B cell (primary cell): Measurements from ENCODE around the gene NUP88. TPM values are rescaled to one million over a fixed set of nuclear protein-coding genes. Genes with fewer than 3 reads are reported as not detected.

Experiments used
- ATAC-seq: fragments of 200-7000 bp; cut with Tn5 transposase; one replicate; pipeline ENCODE4 v1.10.0; 2021; ENCODE audit warnings: low read depth, mild to moderate bottlenecking, moderate number of reproducible peaks, moderate library complexity
- CTCF ChIA-PET: fragments of 350-600 bp; sonication (Branson Sonifier 250); formaldehyde crosslinking; loops from one replicate; lab custom pipeline; 2021; ENCODE audit warnings: antibody characterized with exemption, inconsistent platforms; lab: Charles Lee
- POLR2A ChIA-PET: fragments of 350-600 bp; sonication (Branson Sonifier 250); formaldehyde crosslinking; loops from one replicate; lab custom pipeline; 2021; ENCODE audit warnings: antibody characterized with exemption; lab: Charles Lee
- DNase-seq: peaks from one replicate; pipeline ENCODE4 v3.0.0; 2013
- H2AFZ ChIP-seq: 2 replicates; pipeline ENCODE4 v1.6.1; 2012; ENCODE audit warnings: mild to moderate bottlenecking, low read depth, low read length; ENCODE audit not compliant: insufficient read depth, poor library complexity, severe bottlenecking
- H3K27ac ChIP-seq, 2 donors: 1 replicate in 1 of 2; 2 replicates in 1 of 2; pipeline ENCODE4 v1.5.1; 2012 to 2013; ENCODE audit warnings: low read length in 2 of 2, mild to moderate bottlenecking in 2 of 2, moderate library complexity in 1 of 2
- H3K27me3 ChIP-seq, 4 experiments: fragments of 200-600 bp in 1 of 4; sonication (generic) in 1 of 4; replicated peaks in 1 of 4; 1 replicate in 2 of 4; 2 replicates in 2 of 4; pipeline versions ENCODE4 v1.6.1 to v1.7.0; 2013 to 2016; ENCODE audit warnings: low read length in 3 of 4, mild to moderate bottlenecking in 2 of 4, mixed read lengths in 1 of 4, moderate library complexity in 1 of 4; ENCODE audit not compliant: insufficient read depth in 4 of 4, control insufficient read depth in 3 of 4; ENCODE audit errors: control extremely low read depth in 1 of 4
- H3K36me3 ChIP-seq, 2 experiments: replicated peaks in 1 of 2; 1 replicate in 1 of 2; 2 replicates in 1 of 2; pipeline versions ENCODE4 v1.6.1 to v1.7.1; 2013; ENCODE audit warnings: low read length in 1 of 2; ENCODE audit not compliant: insufficient read depth in 2 of 2, control insufficient read depth in 1 of 2; ENCODE audit errors: control extremely low read depth in 1 of 2, extremely low read depth in 1 of 2
- H3K4me1 ChIP-seq, 2 donors: fragments of 200-600 bp in 1 of 2; sonication (generic) in 1 of 2; 1 replicate in 1 of 2; 2 replicates in 1 of 2; pipeline versions ENCODE4 v1.5.1 to v1.6.1; 2013 to 2017; ENCODE audit warnings: low read length in 2 of 2; ENCODE audit not compliant: control insufficient read depth in 2 of 2, insufficient read depth in 2 of 2
- H3K4me2 ChIP-seq: replicated peaks from 2 replicates; pipeline ENCODE3; 2012; ENCODE audit warnings: mild to moderate bottlenecking, low read depth, low read length; ENCODE audit not compliant: poor library complexity, severe bottlenecking
- H3K4me3 ChIP-seq, 5 experiments: fragments of 200-600 bp in 1 of 5; sonication (generic) in 1 of 5; 1 replicate in 3 of 5; 2 replicates in 2 of 5; pipeline versions ENCODE4 v1.5.1 to v1.7.0; 2011 to 2016; ENCODE audit warnings: low read length in 4 of 5, mild to moderate bottlenecking in 4 of 5, low read depth in 2 of 5, control low read depth in 1 of 5, moderate library complexity in 1 of 5; ENCODE audit not compliant: insufficient read depth in 1 of 5; ENCODE audit errors: control extremely low read depth in 1 of 5, extremely low read depth in 1 of 5
- H3K79me2 ChIP-seq: fragments of 200-600 bp; sonication (generic); one replicate; pipeline ENCODE4 v1.6.0; 2016; ENCODE audit warnings: low read length; ENCODE audit not compliant: control insufficient read depth, insufficient read depth
- H3K9ac ChIP-seq: fragments of 200-600 bp; sonication (generic); 2 replicates; pipeline ENCODE4 v1.6.1; 2017; ENCODE audit warnings: mild to moderate bottlenecking, low read length, moderate library complexity
- H3K9me3 ChIP-seq, 3 donors: one replicate each; pipeline versions ENCODE4 v1.6.1 to v1.7.1; 2013; ENCODE audit warnings: low read length in 2 of 3; ENCODE audit not compliant: control insufficient read depth in 2 of 3, insufficient read depth in 1 of 3; ENCODE audit errors: control extremely low read depth in 1 of 3
- H4K20me1 ChIP-seq: 2 replicates; pipeline ENCODE4 v1.6.0; 2012; ENCODE audit warnings: mild to moderate bottlenecking, low read length; ENCODE audit not compliant: insufficient read depth, control insufficient read depth, poor library complexity, severe bottlenecking
- H3K27ac Mint-ChIP-seq: one replicate; pipeline ENCODE4 v1.8.0; 2021; ENCODE audit warnings: mixed read lengths
- H3K27me3 Mint-ChIP-seq: one replicate; pipeline ENCODE4 v1.8.0; 2021; ENCODE audit warnings: mixed read lengths
- H3K4me1 Mint-ChIP-seq: one replicate; pipeline ENCODE4 v1.8.0; 2021; ENCODE audit warnings: mixed read lengths
- H3K4me3 Mint-ChIP-seq: one replicate; pipeline ENCODE4 v1.8.0; 2021; ENCODE audit warnings: mixed read lengths
- H3K9me3 Mint-ChIP-seq: one replicate; pipeline ENCODE4 v1.8.0; 2022; ENCODE audit warnings: mixed read lengths; ENCODE audit not compliant: insufficient read depth
- EZH2 ChIP-seq: IDR thresholded peaks from 2 replicates; pipeline ENCODE4 v1.6.1; 2012; ENCODE audit warnings: borderline replicate concordance, low read depth, mild to moderate bottlenecking, moderate library complexity, low read length; ENCODE audit not compliant: insufficient read depth, poor library complexity, severe bottlenecking
- WGBS: methylation state at CpG from one replicate; pipeline ENCODE4 v1.1.5; 2013; ENCODE audit warnings: missing lambda C conversion rate; ENCODE audit not compliant: insufficient coverage; 5-methylcytosine and 5-hydroxymethylcytosine counted together
- intact Hi-C: fragments of 100-400 bp; cut with micrococcal nuclease; formaldehyde crosslinking; loops from one replicate; pipeline ENCODE4 v1.10.0; 2022
- polyA plus RNA-seq: library from polyadenylated mRNA; depleted of rRNA; stranded (reverse); fragments of >200 nt; gene quantifications from 2 replicates; pipeline ENCODE4 v1.2.3, GENCODE V29; 2012
- total RNA-seq, 2 donors: library from RNA; stranded (reverse); fragments of 120-200 nt in 1 of 2; gene quantifications; 1 replicate in 1 of 2; 2 replicates in 1 of 2; pipeline versions ENCODE4 v1.2.3 to v1.2.4, GENCODE V29; 2013 to 2022
- TF ChIP-seq, protein P1 (sequence below): fragments of 200-600 bp; IDR thresholded peaks from one replicate; pipeline ENCODE4 v1.8.0; 2022; ENCODE audit warnings: antibody characterized with exemption, mild to moderate bottlenecking

NUP88 gene
- total and polyA plus RNA-seq, 2 donors (not counting 1 experiment from before 2014, with no cell fraction given): 214 to 221 TPM

DNA sequence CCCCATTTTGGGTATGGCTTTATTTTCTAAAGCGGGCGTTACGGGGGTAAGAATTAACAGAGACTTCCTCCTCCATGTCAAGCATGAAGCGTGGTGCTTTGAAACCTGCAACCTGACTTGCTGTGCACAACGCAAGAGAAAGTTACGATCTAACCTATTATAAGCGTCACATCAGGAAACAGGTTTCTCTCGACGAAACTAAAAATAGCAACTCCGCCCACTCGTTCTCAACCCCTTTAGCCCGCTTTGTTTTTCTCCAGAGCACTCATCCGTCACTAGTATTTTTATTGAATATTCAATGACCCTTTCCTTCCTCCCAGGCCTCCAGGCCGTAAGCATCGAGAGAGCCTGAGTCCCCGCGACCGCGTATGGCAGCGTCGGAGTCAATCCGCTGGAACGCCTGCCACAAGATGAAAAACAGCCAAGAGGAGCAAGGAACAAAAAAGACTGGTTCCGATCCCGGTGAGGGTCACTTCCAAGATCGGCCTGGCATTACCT, 555 bp downstream of the NUP88 start:
- H3K4me2 ChIP-seq: peak overlapping the region; percentile 78
- H3K4me1 Mint-ChIP-seq: peaks cover 51% of the 10 kb centered on the region
- H3K27me3 ChIP-seq: no peaks in the 10 kb centered on the region
- peak overlapping the region; percentile 98 to 100 for H3K27ac ChIP-seq
- H4K20me1 ChIP-seq: peaks cover 51% of the 10 kb centered on the region
- H3K9ac ChIP-seq: peak overlapping the region; percentile 97
- peaks cover 25 to 35% of the 10 kb centered on the region in 2 donors for H3K4me1 ChIP-seq
- no peaks in the 10 kb centered on the region for H3K27me3 Mint-ChIP-seq
- H3K9me3 Mint-ChIP-seq: no peaks in the 10 kb centered on the region
- under 1% methylated on average over 25 of the region's 26 CpGs for WGBS
- H3K79me2 ChIP-seq: peaks cover 79% of the 10 kb centered on the region
- peak; percentile 93 for DNase-seq
- intact Hi-C loops: loop anchor here (2.0 to 10.0 kb wide), 4 partner anchors 54 to 304 kb away; partner anchors contain the start of genes USP6 and ZNF232
- peak; percentile 48 for ATAC-seq
- ChIA-PET CTCF (interaction anchor here (0.7 to 3.5 kb wide), 2 partner anchors 21 to 170 kb away, joined by 5 to 35 read pairs; partner anchors contain the start of gene C1QBP), POLR2A (interaction anchor here (0.7 to 1.5 kb wide), 10 partner anchors 17 to 1275 kb away, joined by 3 to 11 read pairs (median 3); partner anchors contain the start of genes C1QBP, DERL2, DHX33 and MIS12)
- TF ChIP-seq, protein P1, sequence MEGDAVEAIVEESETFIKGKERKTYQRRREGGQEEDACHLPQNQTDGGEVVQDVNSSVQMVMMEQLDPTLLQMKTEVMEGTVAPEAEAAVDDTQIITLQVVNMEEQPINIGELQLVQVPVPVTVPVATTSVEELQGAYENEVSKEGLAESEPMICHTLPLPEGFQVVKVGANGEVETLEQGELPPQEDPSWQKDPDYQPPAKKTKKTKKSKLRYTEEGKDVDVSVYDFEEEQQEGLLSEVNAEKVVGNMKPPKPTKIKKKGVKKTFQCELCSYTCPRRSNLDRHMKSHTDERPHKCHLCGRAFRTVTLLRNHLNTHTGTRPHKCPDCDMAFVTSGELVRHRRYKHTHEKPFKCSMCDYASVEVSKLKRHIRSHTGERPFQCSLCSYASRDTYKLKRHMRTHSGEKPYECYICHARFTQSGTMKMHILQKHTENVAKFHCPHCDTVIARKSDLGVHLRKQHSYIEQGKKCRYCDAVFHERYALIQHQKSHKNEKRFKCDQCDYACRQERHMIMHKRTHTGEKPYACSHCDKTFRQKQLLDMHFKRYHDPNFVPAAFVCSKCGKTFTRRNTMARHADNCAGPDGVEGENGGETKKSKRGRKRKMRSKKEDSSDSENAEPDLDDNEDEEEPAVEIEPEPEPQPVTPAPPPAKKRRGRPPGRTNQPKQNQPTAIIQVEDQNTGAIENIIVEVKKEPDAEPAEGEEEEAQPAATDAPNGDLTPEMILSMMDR: no peak
- no peak for TF ChIP-seq EZH2
- peak overlapping the region; percentile 94 for H3K4me3 Mint-ChIP-seq
- no peaks in the 10 kb centered on the region for H3K9me3 ChIP-seq
- H3K36me3 ChIP-seq: peaks cover 15 to 62% of the 10 kb centered on the region in 2 experiments
- H3K4me3 ChIP-seq: peak overlapping the region; percentile 93 to 100 (median 99)
- peak overlapping the region; percentile 99 for H3K27ac Mint-ChIP-seq
- peak overlapping the region; percentile 71 for H2AFZ ChIP-seq

DNA sequence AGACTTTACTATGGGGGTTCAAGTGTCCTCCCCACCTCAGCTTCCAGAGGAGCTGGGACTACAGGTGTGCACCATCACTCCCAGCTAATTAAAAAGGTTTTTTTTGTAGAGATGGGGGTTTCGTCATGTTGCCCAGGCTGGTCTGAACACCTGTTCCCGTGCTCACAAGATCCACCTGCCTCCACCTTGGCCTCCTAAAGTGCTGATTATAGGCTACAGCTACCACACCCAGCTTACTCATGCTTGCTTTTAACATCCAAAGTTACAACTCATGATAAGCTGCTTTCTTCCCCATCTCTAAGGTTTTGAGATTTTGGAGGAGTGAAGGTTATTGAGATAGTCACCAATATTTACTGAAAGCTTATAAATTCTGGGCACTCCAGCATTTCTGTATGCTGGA, 2.6 kb downstream of the NUP88 start:
- no peak for TF ChIP-seq EZH2
- 100% methylated on average over 1 of the region's 2 CpGs for WGBS
- Mint-ChIP-seq H3K27me3 (no peaks in the 10 kb centered on the region), H3K4me3 (peak overlapping the region; percentile 53), H3K9me3 (no peaks in the 10 kb centered on the region), H3K4me1 (peaks cover 56% of the 10 kb centered on the region), H3K27ac (peak overlapping the region; percentile 56)
- Histone ChIP-seq H3K9me3 (no peaks in the 10 kb centered on the region), H3K79me2 (peaks cover 81% of the 10 kb centered on the region), H3K27ac (peak overlapping the region; percentile 60 to 74), H3K4me1 (peaks cover 25 to 39% of the 10 kb centered on the region in 2 donors), H3K36me3 (peaks cover 14 to 62% of the 10 kb centered on the region in 2 experiments), H3K4me3 (peak overlapping the region in 1 of 5 experiments; percentile 17), H3K9ac (no peak overlapping the region), H2AFZ (no peak overlapping the region), H4K20me1 (peaks cover 56% of the 10 kb centered on the region), H3K4me2 (peak overlapping the region; percentile 59), H3K27me3 (no peaks in the 10 kb centered on the region)
- POLR2A ChIA-PET: interaction anchor here (0.7 kb wide), 2 partner anchors 85 to 1423 kb away, joined by 3 to 4 read pairs; no protein-coding TSS in a partner anchor
- intact Hi-C loops: loop anchor here (5.0 to 10.0 kb wide), 3 partner anchors 52 to 302 kb away; partner anchors contain the start of genes USP6 and ZNF232
- CTCF ChIA-PET: interaction anchor here (3.5 kb wide), 1 partner anchor 23 kb away, joined by 35 read pairs; the partner anchor contains the start of gene C1QBP
- ATAC-seq (no peak), DNase-seq (no peak)
